HepG2 (cell line): ENCODE data around the gene GPC4. TPM values are rescaled to one million over a fixed set of nuclear protein-coding genes. Genes with fewer than 3 reads are reported as not detected.

Experiments used
- ATAC-seq: fragments of 200-7000 bp; cut with Tn5 transposase; 3 replicates; pipeline ENCODE4 v1.9.1; 2020; ENCODE audit warnings: mild to moderate bottlenecking, moderate library complexity
- BruUV-seq: library from RNA; stranded (reverse); fragments of 400-500 nt; replicated peaks from 2 replicates; lab custom pipeline; 2021; lab: Mats Ljungman, UMichigan
- CTCF ChIA-PET: fragments of 300-600 bp; formaldehyde crosslinking; extraction: SDS; loops from one replicate; lab custom pipeline; 2021; ENCODE audit warnings: low total read pairs, inconsistent platforms, low intra/inter-chr PET ratio; lab: Yijun Ruan, JAX
- POLR2A ChIA-PET: fragments of 350-600 bp; sonication (Branson Sonifier 250); formaldehyde crosslinking; loops from one replicate; lab custom pipeline; 2020; ENCODE audit warnings: antibody characterized with exemption, inconsistent platforms; lab: Yijun Ruan, JAX
- DNase-seq: peaks from one replicate; pipeline ENCODE4 v3.0.0-alpha.2; 2015; ENCODE audit warnings: low spot score
- FAIRE-seq: peaks from 3 replicates; lab custom pipeline; 2011; peaks lifted over from hg19 to GRCh38; lab: Jason Lieb, UNC
- H2AFZ ChIP-seq: one replicate; pipeline ENCODE4 v1.6.1; 2011; ENCODE audit warnings: low read length, inconsistent platforms
- H3K27ac ChIP-seq: fragments of 300-600 bp; 3 replicates; pipeline ENCODE4 v1.8.0; 2011; ENCODE audit warnings: mixed run types, mild to moderate bottlenecking, mixed read lengths, low read length, inconsistent platforms; ENCODE audit not compliant: insufficient read depth; ENCODE audit errors: extremely low read length
- H3K27me3 ChIP-seq, 2 experiments: fragments of 200-600 bp in 1 of 2; 2 replicates in 1 of 2; 3 replicates in 1 of 2; pipeline versions ENCODE4 v1.6.0 to v1.8.0; 2011; ENCODE audit warnings: low read length in 2 of 2, mild to moderate bottlenecking in 2 of 2, moderate library complexity in 2 of 2, inconsistent platforms in 1 of 2; ENCODE audit not compliant: insufficient read depth in 2 of 2, control insufficient read depth in 1 of 2
- H3K36me3 ChIP-seq, 2 experiments: fragments of 200-600 bp in 1 of 2; replicated peaks in 1 of 2; 2 replicates in 1 of 2; 3 replicates in 1 of 2; pipeline versions ENCODE4 v1.5.1 to v1.8.0; 2011; ENCODE audit warnings: low read length in 2 of 2, inconsistent platforms in 1 of 2; ENCODE audit not compliant: insufficient read depth in 2 of 2, control insufficient read depth in 1 of 2
- H3K4me1 ChIP-seq: 2 replicates; pipeline ENCODE4 v1.5.1; 2012; ENCODE audit warnings: low read length, inconsistent platforms; ENCODE audit not compliant: insufficient read depth
- H3K4me2 ChIP-seq: 2 replicates; pipeline ENCODE4 v1.6.0; 2011; ENCODE audit warnings: low read depth, low read length, inconsistent platforms
- H3K4me3 ChIP-seq, 3 experiments: fragments of 200-600 bp in 1 of 3; sonication (generic), shearing (Covaris generic) in 1 of 3; replicated peaks in 1 of 3; 2 replicates each; pipeline ENCODE4 v1.5.1; 2011 to 2016; ENCODE audit warnings: low read length in 3 of 3, inconsistent platforms in 2 of 3, low read depth in 2 of 3, mild to moderate bottlenecking in 2 of 3, control low read depth in 1 of 3, mixed read lengths in 1 of 3; ENCODE audit not compliant: insufficient read depth in 1 of 3
- H3K79me2 ChIP-seq: one replicate; pipeline ENCODE4 v1.6.1; 2011; ENCODE audit warnings: low read length, inconsistent platforms; ENCODE audit not compliant: insufficient read depth
- H3K9ac ChIP-seq: 2 replicates; pipeline ENCODE4 v1.6.0; 2011; ENCODE audit warnings: mild to moderate bottlenecking, low read depth, low read length, inconsistent platforms; ENCODE audit not compliant: insufficient read depth
- H3K9me3 ChIP-seq: 2 replicates; pipeline ENCODE4 v1.5.1; 2012; ENCODE audit warnings: mild to moderate bottlenecking, low read length
- H4K20me1 ChIP-seq: 2 replicates; pipeline ENCODE4 v1.6.0; 2011; ENCODE audit warnings: inconsistent platforms, mild to moderate bottlenecking, low read length, moderate library complexity; ENCODE audit not compliant: insufficient read depth
- ARID2 ChIP-seq: sonication (generic); formaldehyde crosslinking; IDR thresholded peaks from 2 replicates; pipeline ENCODE4 v1.8.1; 2022; ENCODE audit warnings: mild to moderate bottlenecking, missing genetic modification reagents, borderline replicate concordance
- DPF2 ChIP-seq: sonication (generic); formaldehyde crosslinking; IDR thresholded peaks from 2 replicates; pipeline ENCODE4 v1.4.0; 2020; ENCODE audit warnings: mild to moderate bottlenecking, low read depth, missing genetic modification reagents, borderline replicate concordance
- HNRNPLL ChIP-seq: fragments of 200-400 bp; formaldehyde crosslinking; IDR thresholded peaks from 2 replicates; pipeline ENCODE4 v1.6.1; 2017; ENCODE audit warnings: mild to moderate bottlenecking, low read depth, low read length; ENCODE audit not compliant: poor library complexity, severe bottlenecking
- KMT2B ChIP-seq: IDR thresholded peaks from 2 replicates; pipeline ENCODE4 v1.6.1; 2016; ENCODE audit warnings: missing genetic modification reagents, missing compliant biosample characterization
- NR2F2 ChIP-seq: IDR thresholded peaks from 2 replicates; pipeline ENCODE4 v1.6.1; 2012; ENCODE audit warnings: low read depth, inconsistent platforms, borderline replicate concordance
- PAXIP1 ChIP-seq: sonication (generic); formaldehyde crosslinking; conservative IDR thresholded peaks from 2 replicates; pipeline ENCODE4 v1.4.0; 2020; ENCODE audit warnings: mild to moderate bottlenecking, missing genetic modification reagents, moderate library complexity
- RXRA ChIP-seq: sonication (generic); formaldehyde crosslinking; IDR thresholded peaks from 2 replicates; pipeline ENCODE4 v1.5.1; 2020; ENCODE audit warnings: missing genetic modification reagents
- SOX13 ChIP-seq, 3 experiments: fragments of 450-650 bp in 1 of 3; sonication (generic) in 1 of 3; formaldehyde crosslinking in 1 of 3; IDR thresholded peaks in 2 of 3; conservative IDR thresholded peaks in 1 of 3; 2 replicates each; pipeline versions ENCODE4 v1.5.0 to v1.6.1; 2016 to 2020; ENCODE audit warnings: antibody characterized with exemption in 1 of 3, mild to moderate bottlenecking in 1 of 3, missing compliant biosample characterization in 1 of 3, missing genetic modification reagents in 1 of 3, moderate library complexity in 1 of 3
- ZBTB33 ChIP-seq: sonication (generic); formaldehyde crosslinking; IDR thresholded peaks from 2 replicates; pipeline ENCODE4 v1.4.0; 2020; ENCODE audit warnings: missing genetic modification reagents
- ZMYM2 ChIP-seq: sonication (generic); formaldehyde crosslinking; IDR thresholded peaks from 2 replicates; pipeline ENCODE4 v1.8.0; 2022; ENCODE audit warnings: mild to moderate bottlenecking, missing genetic modification reagents
- ZNF761 ChIP-seq: sonication (generic); formaldehyde crosslinking; conservative IDR thresholded peaks from 2 replicates; pipeline ENCODE4 v1.4.0; 2020; ENCODE audit warnings: mild to moderate bottlenecking, missing genetic modification reagents
- ZNF772 ChIP-seq: sonication (generic); formaldehyde crosslinking; IDR thresholded peaks from 2 replicates; pipeline ENCODE4 v1.5.0; 2020; ENCODE audit warnings: mild to moderate bottlenecking, missing genetic modification reagents
- ZSCAN9 ChIP-seq: IDR thresholded peaks from 2 replicates; pipeline ENCODE4 v1.6.1; 2016; ENCODE audit warnings: borderline replicate concordance
- WGBS: methylation state at CpG from one replicate; pipeline ENCODE4 v1.1.6; 2017; ENCODE audit warnings: low lambda C conversion rate; 5-methylcytosine and 5-hydroxymethylcytosine counted together
- in situ Hi-C: cut with HindIII; loops from 2 replicates; pipeline ENCODE4 v1.10.0; 2017; ENCODE audit warnings: low pct_unique_long_range_greater_than_20kb; ENCODE audit not compliant: extremely low pct_ligation_motif_present
- intact Hi-C: fragments of 100-400 bp; cut with micrococcal nuclease; formaldehyde crosslinking; loops from one replicate; pipeline ENCODE4 v1.10.0; 2022; ENCODE audit not compliant: unreplicated experiment
- polyA plus RNA-seq, 8 experiments: library from polyadenylated mRNA; depleted of rRNA in 3 of 8; stranded (reverse) in 7 of 8; unstranded in 1 of 8; fragments of >200 nt; fragmentation: Illumina TruSeq in 4 of 8; extraction: Trizol in 4 of 8; gene quantifications; 2 replicates each; pipeline versions ENCODE4 v1.2.1 to v1.2.3, GENCODE V29; 2011 to 2016; ENCODE audit warnings: low read depth in 4 of 8, missing spikeins in 1 of 8, mixed read lengths in 1 of 8; ENCODE audit not compliant: insufficient read depth in 1 of 8
- total RNA-seq, 5 experiments: library from RNA; depleted of rRNA; stranded (reverse); fragments of >200 nt; fragmentation: Illumina TruSeq; extraction: Trizol; gene quantifications; 2 replicates each; pipeline ENCODE4 v1.2.3, GENCODE V29; 2016; ENCODE audit warnings: low read depth in 1 of 5

Gene GPC4
- total and polyA plus RNA-seq, 2 of the 13 experiments (the other 11 are each of a cell fraction or from before 2014, with no cell fraction given), result 0.29 to 0.38 TPM

GRCh38 chrX:133265331-133265730 is 150.0 kb downstream of the GPC4 start:
- no TSS peak for BruUV-seq
- no peaks in the 10 kb centered on the region for H3K36me3 ChIP-seq
- no peak overlapping the region for H3K4me3 ChIP-seq
- ChIA-PET POLR2A (no interaction called here), CTCF (no interaction called here)
- H3K9ac ChIP-seq, result no peak overlapping the region
- no peaks in the 10 kb centered on the region for H3K9me3 ChIP-seq
- H3K79me2 ChIP-seq, result no peaks in the 10 kb centered on the region
- no peak overlapping the region for H2AFZ ChIP-seq
- H3K4me2 ChIP-seq, result peak overlapping the region; percentile 55
- ATAC-seq (peak; percentile 63), DNase-seq (peak; percentile 12), FAIRE-seq (no peak)
- H3K4me1 ChIP-seq, result no peaks in the 10 kb centered on the region; the same call in 1 of the 2 replicates
- H4K20me1 ChIP-seq, result no peaks in the 10 kb centered on the region
- TF ChIP-seq DPF2 (CRISPR knock-in tag) (no peak), SOX13 (IDR thresholded peaks at IDR 0.05) (no peak), SOX13 (CRISPR knock-in tag; conservative IDR thresholded peaks at IDR 0.05 in 1 of 2, IDR thresholded peaks at IDR 0.05 in 1 of 2) (0 out of 4 replicates have a peak, but pooled peaks of 1 of the 2 experiments have one; percentile 21), ARID2 (no peak), RXRA (CRISPR knock-in tag) (0 out of 2 replicates have a peak, but pooled peaks have one; percentile 17), ZSCAN9 (CRISPR knock-in tag) (no peak)
- WGBS, result 3% methylated on average over 5 of the region's 13 CpGs
- intact Hi-C loops (no loop called here), in situ Hi-C loops (no loop called here)
- no peaks in the 10 kb centered on the region for H3K27me3 ChIP-seq
- H3K27ac ChIP-seq, result no peak overlapping the region

- no peak overlapping the region for H2AFZ ChIP-seq
- no peaks in the 10 kb centered on the region for H3K79me2 ChIP-seq
- no peak overlapping the region for H3K9ac ChIP-seq
- H3K27ac ChIP-seq, result no peak overlapping the region
- H3K4me1 ChIP-seq, result no peaks in the 10 kb centered on the region
- intact Hi-C loops, result no loop called here
- DNase-seq (no peak), FAIRE-seq (no peak), ATAC-seq (no peak)
- no peak overlapping the region for H3K4me3 ChIP-seq
- H4K20me1 ChIP-seq, result no peaks in the 10 kb centered on the region
- ChIA-PET CTCF (no interaction called here), POLR2A (no interaction called here)
- BruUV-seq, result no TSS peak
- H3K9me3 ChIP-seq, result no peaks in the 10 kb centered on the region
- H3K4me2 ChIP-seq, result no peak overlapping the region
- in situ Hi-C loops, result no loop called here
- H3K27me3 ChIP-seq, result no peaks in the 10 kb centered on the region
- H3K36me3 ChIP-seq, result no peaks in the 10 kb centered on the region
- TF ChIP-seq KMT2B (CRISPR knock-in tag) (no peak), ZMYM2 (CRISPR knock-in tag) (no peak), NR2F2 (no peak), ZNF761 (CRISPR knock-in tag) (no peak), PAXIP1 (CRISPR knock-in tag) (no peak), HNRNPLL (no peak), ZBTB33 (no peak), ZNF772 (CRISPR knock-in tag) (no peak)
These were observed 156.8 kb downstream of the GPC4 start for GRCh38 chrX:133258481-133258880.
